ENCODE data around the gene STEAP2.

- TF ChIP-seq CTCF (conservative IDR thresholded peaks at IDR 0.05; ENCODE audit: low read depth, low read length): no peak
- no peak for TF ChIP-seq EZH2 (IDR thresholded peaks at IDR 0.05; ENCODE audit: borderline replicate concordance, low read depth, low read length, poor library complexity, severe bottlenecking)
Observed at GRCh38 chr7:90178679-90179278, 32.8 kb upstream of the STEAP2 start.
